Neutrophil (primary cell): ENCODE measurements around the gene SOX15.
A peak's percentile ranks its signal among the peaks of the same experiment; 100 is the strongest.

Experiments used
- H3K27ac ChIP-seq: fragments of 200-600 bp; sonication (generic); 2 replicates; pipeline ENCODE4 v1.5.1; 2016; ENCODE audit warnings: mild to moderate bottlenecking, moderate library complexity
- H3K27me3 ChIP-seq: fragments of 200-600 bp; sonication (generic); 2 replicates; pipeline ENCODE4 v1.6.0; 2016; ENCODE audit warnings: mild to moderate bottlenecking
- H3K36me3 ChIP-seq: fragments of 200-600 bp; sonication (generic); 2 replicates; pipeline ENCODE4 v1.5.1; 2017
- H3K4me1 ChIP-seq, 2 experiments: fragments of 200-600 bp in 1 of 2; sonication (generic) in 1 of 2; 1 replicate in 1 of 2; 2 replicates in 1 of 2; pipeline versions ENCODE4 v1.5.1 to v1.6.1; 2013 to 2016; ENCODE audit warnings: low read depth in 1 of 2, low read length in 1 of 2, mild to moderate bottlenecking in 1 of 2, moderate library complexity in 1 of 2; ENCODE audit not compliant: control insufficient read depth in 1 of 2, insufficient read depth in 1 of 2
- H3K4me3 ChIP-seq, 2 experiments: fragments of 200-600 bp in 1 of 2; sonication (generic) in 1 of 2; 1 replicate in 1 of 2; 2 replicates in 1 of 2; pipeline ENCODE4 v1.5.1; 2013 to 2016; ENCODE audit warnings: low read depth in 1 of 2, low read length in 1 of 2, mild to moderate bottlenecking in 1 of 2, moderate library complexity in 1 of 2
- H3K9me3 ChIP-seq: fragments of 200-600 bp; sonication (generic); 2 replicates; pipeline ENCODE4 v1.5.1; 2016
- CTCF ChIP-seq: fragments of 200-600 bp; sonication (generic); IDR thresholded peaks from 2 replicates; pipeline ENCODE4 v1.5.1; 2016; ENCODE audit warnings: antibody characterized with exemption

SOX15 gene

DNA sequence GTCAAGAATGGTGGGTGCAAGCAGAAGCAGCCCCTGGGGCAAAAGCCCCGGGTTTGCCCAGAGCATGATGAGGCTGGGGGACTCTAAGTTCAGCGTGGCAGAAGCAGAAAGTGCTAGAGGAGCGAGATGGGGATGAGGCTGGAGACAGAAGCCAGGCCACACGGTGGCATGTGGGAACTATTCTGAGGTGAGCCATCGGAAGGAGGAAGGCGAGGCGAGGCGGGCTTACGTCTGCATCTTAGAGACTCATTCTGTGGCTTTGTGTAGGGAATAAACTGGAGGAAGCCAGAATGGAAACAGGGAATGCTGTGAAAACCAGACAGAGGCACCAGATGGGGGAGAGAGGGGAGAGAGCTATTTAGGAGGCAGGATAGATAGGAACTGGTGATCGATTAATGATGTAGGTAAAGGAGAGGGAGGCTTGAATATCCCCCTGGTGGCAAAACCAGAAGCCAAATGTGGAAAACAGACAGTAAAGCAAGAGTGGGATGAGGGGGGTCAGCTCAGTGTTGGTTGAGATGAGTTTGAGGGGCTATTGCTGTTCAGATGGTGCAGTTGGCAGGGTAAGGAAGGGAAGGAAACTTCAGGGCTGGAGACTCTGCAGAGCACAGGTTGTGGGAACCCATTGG, 34.5 kb downstream of the SOX15 start:
- TF ChIP-seq CTCF = no peak
- Histone ChIP-seq H3K27me3 (peaks cover 4% of the 10 kb centered on the region), H3K27ac (no peak overlapping the region), H3K4me3 (no peak overlapping the region), H3K36me3 (peaks cover 5% of the 10 kb centered on the region), H3K4me1 (peaks cover 49 to 55% of the 10 kb centered on the region in 2 experiments), H3K9me3 (no peaks in the 10 kb centered on the region)

DNA sequence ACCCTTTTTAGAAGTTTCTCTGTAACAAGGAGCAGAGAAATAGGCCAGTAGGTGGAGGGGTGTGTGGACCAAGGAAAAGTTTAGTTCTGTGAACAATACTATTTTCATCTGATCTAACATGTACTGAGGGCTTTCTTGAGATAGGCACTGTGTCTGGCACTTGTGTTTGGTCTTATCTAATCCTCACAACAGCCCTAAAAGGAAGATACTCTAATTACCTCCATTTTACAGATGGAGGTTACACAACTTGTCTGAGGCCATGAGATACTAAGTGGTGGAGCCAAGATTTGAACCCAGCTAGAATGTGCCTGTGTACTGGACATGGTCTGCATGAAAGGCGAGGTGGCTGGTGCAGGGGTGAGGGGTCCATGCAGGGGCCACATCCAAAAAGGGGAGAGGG, 36.5 kb downstream of the SOX15 start:
- Histone ChIP-seq H3K9me3 (no peaks in the 10 kb centered on the region), H3K4me3 (no peak overlapping the region), H3K4me1 (peaks cover 41 to 51% of the 10 kb centered on the region in 2 experiments), H3K27ac (peak overlapping the region; percentile 75), H3K27me3 (peaks cover 22% of the 10 kb centered on the region), H3K36me3 (no peaks in the 10 kb centered on the region)
- TF ChIP-seq CTCF = no peak

DNA sequence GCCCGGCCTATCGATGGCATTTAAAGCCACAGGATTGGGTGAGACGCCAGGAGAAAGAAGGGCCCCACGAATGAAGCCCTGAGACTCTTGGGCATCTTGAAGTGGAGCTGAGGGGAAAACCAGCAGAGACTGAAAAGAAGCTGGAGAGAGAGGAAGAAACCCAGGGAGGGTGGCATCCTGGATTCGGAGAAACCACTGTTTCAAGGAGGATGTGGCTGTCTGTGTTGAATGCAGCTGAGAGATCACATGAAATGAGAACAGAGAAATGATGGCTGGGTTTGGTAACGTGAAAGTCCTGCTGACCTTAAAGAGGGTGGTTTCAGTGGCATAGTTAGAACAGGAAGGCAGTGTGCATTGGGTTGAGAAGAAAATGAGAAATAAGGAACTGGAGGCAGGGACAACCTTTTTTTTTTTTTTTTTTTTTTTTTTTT, 37.3 kb downstream of the SOX15 start:
- no peaks in the 10 kb centered on the region for H3K36me3 ChIP-seq
- no peak for TF ChIP-seq CTCF
- H3K27me3 ChIP-seq = peaks cover 29% of the 10 kb centered on the region
- H3K4me3 ChIP-seq = no peak overlapping the region
- no peaks in the 10 kb centered on the region for H3K9me3 ChIP-seq
- peaks cover 36 to 47% of the 10 kb centered on the region in 2 experiments for H3K4me1 ChIP-seq
- peak overlapping the region; percentile 75 for H3K27ac ChIP-seq

GRCh38 chr17:7551396-7551795, 38.5 kb downstream of the SOX15 start:
- Histone ChIP-seq H3K4me1 (peaks cover 30 to 39% of the 10 kb centered on the region in 2 experiments), H3K4me3 (no peak overlapping the region), H3K27me3 (peaks cover 34% of the 10 kb centered on the region), H3K9me3 (no peaks in the 10 kb centered on the region), H3K36me3 (no peaks in the 10 kb centered on the region), H3K27ac (no peak overlapping the region)
- TF ChIP-seq CTCF = no peak

GRCh38 chr17:7550344-7550743, 39.5 kb downstream of the SOX15 start:
- no peak overlapping the region for H3K27ac ChIP-seq
- peaks cover 30 to 39% of the 10 kb centered on the region in 2 experiments for H3K4me1 ChIP-seq
- H3K4me3 ChIP-seq = no peak overlapping the region

More at GRCh38 chr17:7550344-7550743, 39.5 kb downstream of the SOX15 start:
- Histone ChIP-seq H3K9me3 (no peaks in the 10 kb centered on the region), H3K27me3 (peaks cover 34% of the 10 kb centered on the region), H3K36me3 (no peaks in the 10 kb centered on the region)
- no peak for TF ChIP-seq CTCF
